ENCODE results near the gene RAMP3. TPM values are rescaled to one million over a fixed set of nuclear protein-coding genes. Genes with fewer than 3 reads are reported as not detected.

RAMP3 gene
- total RNA-seq, 1 donor from 2014 or later: 50.1 TPM

- Histone ChIP-seq H3K27me3 (no peaks in the 10 kb centered on the region), H3K27ac (no peak overlapping the region), H3K9me3 (no peaks in the 10 kb centered on the region), H3K4me1 (no peaks in the 10 kb centered on the region), H3K4me3 (no peak overlapping the region), H3K36me3 (no peaks in the 10 kb centered on the region)
- no peak for TF ChIP-seq POLR2AphosphoS5 (IDR thresholded peaks at IDR 0.05; ENCODE audit: insufficient read depth in 1 of 2, low read depth in 1 of 2)
- TF ChIP-seq CTCF (IDR thresholded peaks at IDR 0.05): no peak
- no peak for TF ChIP-seq POLR2A (IDR thresholded peaks at IDR 0.05)
- no peak for DNase-seq (ENCODE audit: extremely low spot score in 2 of 2)
- intact Hi-C loops (cut with DNase I): no loop called here
These were observed 10.8 kb upstream of the RAMP3 start for GRCh38 chr7:45146531-45147379.

GRCh38 chr7:45147858-45148652, 9.5 kb upstream of the RAMP3 start:
- TF ChIP-seq CTCF (IDR thresholded peaks at IDR 0.05) (no peak), POLR2AphosphoS5 (IDR thresholded peaks at IDR 0.05; ENCODE audit: insufficient read depth in 1 of 2, low read depth in 1 of 2) (no peak), POLR2A (IDR thresholded peaks at IDR 0.05) (no peak)
- H3K27ac ChIP-seq: no peak overlapping the region
- no peak overlapping the region for H3K4me3 ChIP-seq
- H3K4me1 ChIP-seq: no peaks in the 10 kb centered on the region
- H3K36me3 ChIP-seq: no peaks in the 10 kb centered on the region
- intact Hi-C loops (cut with DNase I): no loop called here
- H3K9me3 ChIP-seq: no peaks in the 10 kb centered on the region
- H3K27me3 ChIP-seq: no peaks in the 10 kb centered on the region
- DNase-seq (ENCODE audit: extremely low spot score in 2 of 2): no peak

GRCh38 chr7:45148653-45148973, 9.0 kb upstream of the RAMP3 start:
- intact Hi-C loops (cut with DNase I): no loop called here
- Histone ChIP-seq H3K27me3 (no peaks in the 10 kb centered on the region), H3K36me3 (no peaks in the 10 kb centered on the region), H3K4me3 (no peak overlapping the region), H3K27ac (no peak overlapping the region), H3K4me1 (no peaks in the 10 kb centered on the region), H3K9me3 (no peaks in the 10 kb centered on the region)
- TF ChIP-seq POLR2A (IDR thresholded peaks at IDR 0.05): no peak
- TF ChIP-seq CTCF (IDR thresholded peaks at IDR 0.05): no peak
- no peak for TF ChIP-seq POLR2AphosphoS5 (IDR thresholded peaks at IDR 0.05; ENCODE audit: insufficient read depth in 1 of 2, low read depth in 1 of 2)
- no peak for DNase-seq (ENCODE audit: extremely low spot score in 2 of 2)

GRCh38 chr7:45149606-45150005, 8.0 kb upstream of the RAMP3 start:
- no peaks in the 10 kb centered on the region for H3K27me3 ChIP-seq
- DNase-seq (ENCODE audit: extremely low spot score in 2 of 2): no peak
- H3K9me3 ChIP-seq: no peaks in the 10 kb centered on the region
- no peak overlapping the region for H3K27ac ChIP-seq
- TF ChIP-seq POLR2A (IDR thresholded peaks at IDR 0.05): no peak
- TF ChIP-seq CTCF (IDR thresholded peaks at IDR 0.05): no peak
- no peak for TF ChIP-seq POLR2AphosphoS5 (IDR thresholded peaks at IDR 0.05; ENCODE audit: insufficient read depth in 1 of 2, low read depth in 1 of 2)
- intact Hi-C loops (cut with DNase I): loop anchor here (10.0 kb wide), 1 partner anchor 715 kb away; no protein-coding TSS in a partner anchor
- no peak overlapping the region for H3K4me3 ChIP-seq
- H3K4me1 ChIP-seq: no peaks in the 10 kb centered on the region
- no peaks in the 10 kb centered on the region for H3K36me3 ChIP-seq

Data from vagina (tissue), 2 donors.